Heart left ventricle (tissue), 13 donors: ENCODE results near the gene SCAF4.

Experiments used
- POLR2A ChIP-seq, 2 donors: fragments of 450-650 bp; IDR thresholded peaks; one replicate each; pipeline ENCODE4 v1.6.1; 2017; ENCODE audit warnings: antibody characterized with exemption in 2 of 2, mild to moderate bottlenecking in 2 of 2, moderate library complexity in 2 of 2
- TF ChIP-seq, protein P1 (sequence below), 12 donors: fragments of 200-600 bp; sonication (generic) in 4 of 12; IDR thresholded peaks; one replicate each; pipeline versions ENCODE4 v1.5.0 to v1.8.0; 2018 to 2022; ENCODE audit warnings: antibody characterized with exemption in 12 of 12, mild to moderate bottlenecking in 5 of 12
- donor health status: ischemic (EF 13 %, LVEDD 7.1; RV severe dilation, severe dysfunction).
- donor health status: DM: no; HTN: yes; CAD: no.
- donor health status: DM: no; HTN: no; CAD: no.
- donor health status: ischemic (EF 25% LVEDD 6.9; RV normal size, moderate dysfunction).
- donor health status: ischemic (EF 25% LVEDD 5.7; RV mildly dilated, moderate dysfunction).
- donor health status: ischemic (EF 35%, LVEDD 5.7; RV mildly dilated, moderate dysfunction).
- donor health status: nonischemic (EF 11% LVEDD 7.7; RV severe dilation, severe dysfunction).
- donor health status: DM: yes; HTN: yes; CAD: no.
- donor health status: PGD.
- donor health status: ischemic (EF 29% LVEDD 5.4; RV normal size, mild dysfunction).
- donor health status: nonischemic (EF 23%, LVEDD 6.1; RV moderate dilation, normal function).

DNA sequence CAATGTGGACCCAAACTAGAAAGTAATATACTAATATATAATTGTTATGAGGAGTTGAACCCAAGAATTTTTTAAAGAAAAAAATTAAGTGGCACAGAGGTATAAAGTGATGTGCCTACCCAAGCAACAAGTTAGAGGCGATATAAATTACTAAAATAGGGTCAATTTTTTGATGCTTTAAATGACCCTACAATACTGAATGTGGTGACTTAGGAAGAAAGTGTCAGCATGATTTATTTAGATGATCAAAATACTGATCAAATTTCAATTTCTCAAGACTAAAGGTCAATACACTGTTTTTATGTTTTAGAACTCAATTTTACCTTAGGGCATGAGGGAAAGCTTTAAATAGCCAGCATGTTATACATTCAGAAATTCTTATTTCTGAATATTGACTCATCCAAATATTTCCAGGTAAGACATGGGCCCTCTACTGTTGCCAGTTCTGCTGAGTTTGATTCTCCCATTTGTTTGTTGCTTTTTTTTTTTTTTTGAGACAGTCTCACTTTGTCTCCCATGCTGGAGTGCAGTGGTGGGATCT, 20.1 kb downstream of the SCAF4 start:
- TF ChIP-seq, protein P1, sequence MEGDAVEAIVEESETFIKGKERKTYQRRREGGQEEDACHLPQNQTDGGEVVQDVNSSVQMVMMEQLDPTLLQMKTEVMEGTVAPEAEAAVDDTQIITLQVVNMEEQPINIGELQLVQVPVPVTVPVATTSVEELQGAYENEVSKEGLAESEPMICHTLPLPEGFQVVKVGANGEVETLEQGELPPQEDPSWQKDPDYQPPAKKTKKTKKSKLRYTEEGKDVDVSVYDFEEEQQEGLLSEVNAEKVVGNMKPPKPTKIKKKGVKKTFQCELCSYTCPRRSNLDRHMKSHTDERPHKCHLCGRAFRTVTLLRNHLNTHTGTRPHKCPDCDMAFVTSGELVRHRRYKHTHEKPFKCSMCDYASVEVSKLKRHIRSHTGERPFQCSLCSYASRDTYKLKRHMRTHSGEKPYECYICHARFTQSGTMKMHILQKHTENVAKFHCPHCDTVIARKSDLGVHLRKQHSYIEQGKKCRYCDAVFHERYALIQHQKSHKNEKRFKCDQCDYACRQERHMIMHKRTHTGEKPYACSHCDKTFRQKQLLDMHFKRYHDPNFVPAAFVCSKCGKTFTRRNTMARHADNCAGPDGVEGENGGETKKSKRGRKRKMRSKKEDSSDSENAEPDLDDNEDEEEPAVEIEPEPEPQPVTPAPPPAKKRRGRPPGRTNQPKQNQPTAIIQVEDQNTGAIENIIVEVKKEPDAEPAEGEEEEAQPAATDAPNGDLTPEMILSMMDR (IDR thresholded peaks at IDR 0.05): no peak
- TF ChIP-seq POLR2A (IDR thresholded peaks at IDR 0.05): no peak
